Measurements from ENCODE around the gene KDM3A. TPM values are rescaled to one million over a fixed set of nuclear protein-coding genes. Genes with fewer than 3 reads are reported as not detected.
A peak's percentile ranks its signal among the peaks of the same experiment; 100 is the strongest.

Gene KDM3A
- total RNA-seq, 3 donors from 2014 or later, result 36.1 to 73.6 (median 53.6) TPM

- DNase-seq (peak; percentile 68 to 84 (median 81)), ATAC-seq (peak; percentile 69)
- no peaks in the 10 kb centered on the region for H3K36me3 ChIP-seq (ENCODE audit: low read depth)
- peak overlapping the region; percentile 62 for H3K4me3 ChIP-seq
- intact Hi-C loops (cut with DNase I, micrococcal nuclease), result loop anchor here in 1 of 2 donors (10.0 kb wide), 1 partner anchor 122 kb away; the partner anchor contains the start of gene CHMP3
- H3K9me3 ChIP-seq, result peaks cover 21% of the 10 kb centered on the region
- TF ChIP-seq, protein P1, sequence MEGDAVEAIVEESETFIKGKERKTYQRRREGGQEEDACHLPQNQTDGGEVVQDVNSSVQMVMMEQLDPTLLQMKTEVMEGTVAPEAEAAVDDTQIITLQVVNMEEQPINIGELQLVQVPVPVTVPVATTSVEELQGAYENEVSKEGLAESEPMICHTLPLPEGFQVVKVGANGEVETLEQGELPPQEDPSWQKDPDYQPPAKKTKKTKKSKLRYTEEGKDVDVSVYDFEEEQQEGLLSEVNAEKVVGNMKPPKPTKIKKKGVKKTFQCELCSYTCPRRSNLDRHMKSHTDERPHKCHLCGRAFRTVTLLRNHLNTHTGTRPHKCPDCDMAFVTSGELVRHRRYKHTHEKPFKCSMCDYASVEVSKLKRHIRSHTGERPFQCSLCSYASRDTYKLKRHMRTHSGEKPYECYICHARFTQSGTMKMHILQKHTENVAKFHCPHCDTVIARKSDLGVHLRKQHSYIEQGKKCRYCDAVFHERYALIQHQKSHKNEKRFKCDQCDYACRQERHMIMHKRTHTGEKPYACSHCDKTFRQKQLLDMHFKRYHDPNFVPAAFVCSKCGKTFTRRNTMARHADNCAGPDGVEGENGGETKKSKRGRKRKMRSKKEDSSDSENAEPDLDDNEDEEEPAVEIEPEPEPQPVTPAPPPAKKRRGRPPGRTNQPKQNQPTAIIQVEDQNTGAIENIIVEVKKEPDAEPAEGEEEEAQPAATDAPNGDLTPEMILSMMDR (IDR thresholded peaks at IDR 0.05), result no peak
- H3K4me1 ChIP-seq (ENCODE audit: low read depth), result peaks cover 18% of the 10 kb centered on the region
Observed at GRCh38 chr2:86442642-86443005, 1.5 kb downstream of the KDM3A start.

DNA sequence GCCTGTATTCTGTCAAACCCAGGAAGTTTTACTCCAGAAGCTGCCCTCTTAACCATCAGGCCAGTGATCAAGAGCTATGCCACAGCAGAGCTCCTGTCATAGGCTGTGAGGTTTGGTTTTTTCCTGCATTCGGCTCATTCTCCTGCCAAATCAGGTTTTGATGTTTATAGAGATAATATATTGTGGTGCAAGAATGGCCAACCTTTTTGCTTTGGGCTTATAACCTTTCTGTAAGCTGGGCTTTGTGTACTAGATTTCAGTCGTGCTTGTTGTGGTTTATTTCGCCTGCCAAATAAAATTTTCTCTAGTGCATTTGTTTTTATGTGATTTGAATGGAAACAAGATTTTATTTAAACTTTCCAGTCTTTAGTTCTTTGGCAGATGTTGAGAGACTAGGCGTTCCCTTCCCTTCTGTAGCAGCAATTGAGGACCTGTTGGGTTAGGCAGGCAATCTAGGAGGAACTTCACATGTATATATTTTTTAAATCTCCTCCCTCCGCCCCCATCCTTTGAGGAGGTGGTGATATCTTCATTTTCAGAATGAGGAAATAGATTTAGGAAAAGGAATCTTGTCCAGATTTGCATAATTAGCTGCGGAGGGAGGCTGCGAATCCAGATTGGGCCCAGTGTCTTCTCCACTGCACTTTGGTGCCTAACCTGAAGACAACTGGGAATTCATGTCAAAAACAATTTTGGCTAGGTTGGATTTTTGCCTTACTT is 2.6 kb downstream of the KDM3A start:
- TF ChIP-seq, protein P1 (IDR thresholded peaks at IDR 0.05), result no peak
- Histone ChIP-seq H3K4me3 (no peak overlapping the region), H3K9me3 (peaks cover 15% of the 10 kb centered on the region), H3K4me1 (ENCODE audit: low read depth) (peaks cover 18% of the 10 kb centered on the region), H3K36me3 (ENCODE audit: low read depth) (no peaks in the 10 kb centered on the region)
- DNase-seq, result no peak
- no peak for ATAC-seq
- intact Hi-C loops (cut with DNase I, micrococcal nuclease), result loop anchor here in 1 of 2 donors (10.0 kb wide), 1 partner anchor 121 kb away; the partner anchor contains the start of gene CHMP3

DNA sequence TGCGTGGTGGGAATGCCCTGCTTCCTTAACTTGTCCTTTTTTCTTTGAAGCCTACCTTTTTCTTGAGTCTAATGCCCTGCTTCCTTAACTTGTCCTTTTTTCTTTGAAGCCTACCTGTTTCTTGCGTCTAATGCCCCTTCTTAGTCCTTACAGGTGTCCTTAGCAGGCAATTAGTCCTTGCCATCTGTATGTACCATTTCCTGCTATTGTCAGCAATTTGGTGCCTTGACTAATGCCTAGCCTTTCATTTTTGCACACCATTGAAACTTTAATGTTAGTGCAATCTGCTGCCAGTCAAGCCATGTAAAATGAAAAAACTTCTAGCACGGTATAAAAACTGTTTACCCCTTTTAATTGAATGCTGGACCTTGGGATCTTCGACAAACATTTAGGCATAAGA is 4.3 kb downstream of the KDM3A start:
- DNase-seq (no peak), ATAC-seq (no peak)
- TF ChIP-seq, protein P1 (IDR thresholded peaks at IDR 0.05), result no peak
- intact Hi-C loops (cut with DNase I, micrococcal nuclease), result loop anchor here in 1 of 2 donors (10.0 kb wide), 1 partner anchor 119 kb away; the partner anchor contains the start of gene CHMP3
- Histone ChIP-seq H3K4me1 (ENCODE audit: low read depth) (peaks cover 18% of the 10 kb centered on the region), H3K4me3 (no peak overlapping the region), H3K9me3 (no peaks in the 10 kb centered on the region), H3K36me3 (ENCODE audit: low read depth) (no peaks in the 10 kb centered on the region)

- ATAC-seq, result no peak
- TF ChIP-seq, protein P1 (IDR thresholded peaks at IDR 0.05), result no peak
Observed at GRCh38 chr2:86446060-86446459, 4.9 kb downstream of the KDM3A start.

DNA sequence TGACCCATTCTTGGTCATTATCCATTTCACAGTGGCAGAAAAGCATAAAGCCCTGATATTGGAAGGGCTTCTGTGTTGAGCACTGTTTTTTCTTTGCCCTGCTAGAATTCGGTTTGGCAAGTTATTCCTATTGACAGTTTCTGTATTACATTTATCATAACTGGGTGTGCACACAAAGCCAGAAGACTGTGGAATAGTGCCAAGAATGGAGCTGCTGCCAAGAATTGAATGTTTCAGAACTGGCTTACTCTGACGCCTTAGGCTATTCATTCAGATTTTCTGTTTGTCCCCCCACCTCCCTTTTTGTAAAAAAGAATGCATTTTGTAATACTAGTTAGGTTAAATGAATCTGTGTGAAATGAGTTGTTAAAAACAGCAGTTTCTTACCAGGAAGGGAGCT is 12.7 kb downstream of the KDM3A start:
- TF ChIP-seq, protein P1 (IDR thresholded peaks at IDR 0.05), result no peak
- DNase-seq, result peak in 1 of 3 donors; percentile 83
- intact Hi-C loops (cut with DNase I, micrococcal nuclease), result no loop called here
- H3K4me1 ChIP-seq (ENCODE audit: low read depth), result no peaks in the 10 kb centered on the region
- ATAC-seq, result peak; percentile 72
- H3K36me3 ChIP-seq (ENCODE audit: low read depth), result no peaks in the 10 kb centered on the region
- no peak overlapping the region for H3K4me3 ChIP-seq
- H3K9me3 ChIP-seq, result no peaks in the 10 kb centered on the region

More at GRCh38 chr2:86446060-86446459, 4.9 kb downstream of the KDM3A start:
- intact Hi-C loops (cut with DNase I, micrococcal nuclease), result loop anchor here in 1 of 2 donors (10.0 kb wide), 1 partner anchor 119 kb away; the partner anchor contains the start of gene CHMP3
- Histone ChIP-seq H3K4me3 (no peak overlapping the region), H3K4me1 (ENCODE audit: low read depth) (peaks cover 18% of the 10 kb centered on the region), H3K9me3 (no peaks in the 10 kb centered on the region), H3K36me3 (ENCODE audit: low read depth) (no peaks in the 10 kb centered on the region)
- no peak for DNase-seq
